Effector CD4-positive, alpha-beta T cell (primary cell): Measurements from ENCODE around the gene TACC2.

ENCODE experiments used
- DNase-seq: peaks from one replicate; pipeline ENCODE4 v3.0.0-alpha.2; 2020

The TACC2 gene

GRCh38 chr10:122126763-122127659, 138.0 kb downstream of the TACC2 start:
- no peak for DNase-seq

GRCh38 chr10:122127943-122128342, 139.0 kb downstream of the TACC2 start:
- no peak for DNase-seq

- no peak for DNase-seq
Observed at GRCh38 chr10:122128357-122128756, 139.4 kb downstream of the TACC2 start.

DNA sequence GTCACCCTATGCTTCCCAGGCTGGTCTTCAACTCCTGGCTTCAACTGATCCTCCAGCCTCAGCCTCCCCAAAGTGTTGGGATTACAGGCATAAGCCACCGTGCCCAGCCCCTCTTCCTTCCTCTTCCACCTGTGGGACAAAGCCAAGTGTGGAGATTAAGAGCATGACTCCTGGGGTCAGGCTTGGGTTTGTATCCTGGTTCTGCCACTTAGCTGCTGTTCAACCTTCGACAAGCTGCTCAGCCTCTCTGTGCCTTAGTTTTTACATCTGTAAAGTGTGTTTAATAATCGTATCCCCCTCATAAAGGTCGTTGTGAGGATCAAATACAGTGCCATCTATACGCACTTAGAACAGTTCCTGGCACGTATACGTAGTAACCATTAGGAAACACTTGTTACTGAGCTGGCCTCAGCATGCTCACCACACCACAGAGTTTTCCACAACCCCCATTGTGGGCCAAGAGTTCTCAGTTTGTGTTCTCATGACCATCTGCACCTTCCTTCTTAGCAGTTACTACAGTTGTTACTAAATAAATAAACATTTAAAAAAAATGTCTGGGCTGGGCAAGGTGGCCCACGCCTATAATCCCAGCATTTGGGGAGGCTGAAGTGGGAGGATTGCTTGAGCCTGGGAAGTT, 141.6 kb downstream of the TACC2 start:
- DNase-seq = no peak

GRCh38 chr10:122132331-122132755, 143.4 kb downstream of the TACC2 start:
- no peak for DNase-seq

- DNase-seq = no peak
Observed at GRCh38 chr10:122132882-122133565, 144.1 kb downstream of the TACC2 start.

DNA sequence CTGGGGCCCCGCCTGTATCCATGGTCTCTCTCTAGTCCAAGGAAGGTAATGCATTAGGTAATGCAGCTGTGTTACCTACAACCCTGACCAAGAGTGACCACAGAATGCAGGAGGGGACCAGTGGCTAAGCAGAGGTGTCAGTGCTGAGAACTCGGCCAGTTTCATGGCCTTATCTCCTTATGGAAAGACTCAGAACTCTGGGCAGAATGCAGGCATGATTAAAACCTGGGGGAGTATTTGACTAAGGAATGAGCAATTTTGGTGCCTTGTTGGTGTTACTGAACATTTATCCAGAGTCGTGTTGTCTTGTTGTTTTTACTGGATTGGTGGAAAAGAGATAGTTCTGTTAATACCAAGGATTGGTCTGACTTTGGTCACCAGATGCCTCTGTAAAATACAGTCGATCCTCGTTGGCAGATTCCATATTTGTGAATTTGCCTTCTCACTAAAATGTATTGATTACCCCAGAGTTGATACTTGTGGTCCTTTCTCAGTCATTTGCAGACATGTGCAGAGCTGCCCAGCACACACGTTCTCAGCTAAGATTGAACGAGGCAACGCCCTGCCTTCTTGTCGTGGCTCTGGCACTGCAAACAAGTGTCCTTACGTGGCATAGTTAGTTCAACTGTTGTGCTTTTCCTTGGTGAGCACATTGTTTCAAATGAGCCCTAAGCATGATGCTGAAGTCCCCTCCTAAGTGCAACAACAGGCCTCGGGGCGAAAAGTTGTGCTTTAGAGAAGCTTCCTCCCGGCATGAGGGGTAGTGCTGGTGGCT, 146.5 kb downstream of the TACC2 start:
- DNase-seq = no peak

- DNase-seq = no peak
Observed at GRCh38 chr10:122138831-122139625, 150.1 kb downstream of the TACC2 start.

GRCh38 chr10:122139627-122140170, 150.7 kb downstream of the TACC2 start:
- DNase-seq = no peak

GRCh38 chr10:122140461-122140902, 151.5 kb downstream of the TACC2 start:
- DNase-seq = no peak

DNA sequence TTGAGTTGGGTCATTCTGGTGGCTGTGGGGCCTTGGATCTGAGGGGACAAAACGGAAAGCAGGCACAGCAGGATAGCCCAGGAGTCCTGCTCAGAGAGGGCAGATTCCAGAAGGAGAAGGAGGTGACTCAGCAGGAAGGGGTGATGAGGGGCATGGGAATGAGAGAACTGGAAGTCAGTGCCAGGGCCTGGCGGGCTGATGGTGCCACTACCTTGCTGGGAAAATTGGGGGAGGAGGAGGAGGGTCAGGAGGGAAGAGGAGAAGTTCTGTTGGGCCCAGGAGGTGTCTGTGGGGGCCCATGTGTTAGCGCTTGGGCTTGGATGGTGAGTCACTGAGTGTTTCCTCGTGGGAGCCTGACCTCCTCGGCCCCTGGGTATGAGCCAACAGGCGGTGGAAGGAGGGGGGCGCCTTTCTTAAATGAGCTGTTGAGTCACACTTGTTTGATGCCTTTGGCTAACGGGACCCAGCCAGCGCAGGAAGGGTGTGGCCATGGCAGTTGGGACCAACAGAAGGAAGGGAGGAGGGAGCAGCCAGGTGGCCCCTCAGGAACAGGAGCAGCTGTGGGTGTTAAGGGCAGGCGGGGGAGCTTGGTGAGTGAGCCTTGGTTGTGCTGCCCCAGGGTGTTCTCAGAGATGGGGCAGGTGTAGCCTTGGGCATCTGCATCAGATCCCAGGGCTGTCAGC, 152.1 kb downstream of the TACC2 start:
- no peak for DNase-seq

GRCh38 chr10:122141821-122142640, 153.1 kb downstream of the TACC2 start:
- no peak for DNase-seq

DNA sequence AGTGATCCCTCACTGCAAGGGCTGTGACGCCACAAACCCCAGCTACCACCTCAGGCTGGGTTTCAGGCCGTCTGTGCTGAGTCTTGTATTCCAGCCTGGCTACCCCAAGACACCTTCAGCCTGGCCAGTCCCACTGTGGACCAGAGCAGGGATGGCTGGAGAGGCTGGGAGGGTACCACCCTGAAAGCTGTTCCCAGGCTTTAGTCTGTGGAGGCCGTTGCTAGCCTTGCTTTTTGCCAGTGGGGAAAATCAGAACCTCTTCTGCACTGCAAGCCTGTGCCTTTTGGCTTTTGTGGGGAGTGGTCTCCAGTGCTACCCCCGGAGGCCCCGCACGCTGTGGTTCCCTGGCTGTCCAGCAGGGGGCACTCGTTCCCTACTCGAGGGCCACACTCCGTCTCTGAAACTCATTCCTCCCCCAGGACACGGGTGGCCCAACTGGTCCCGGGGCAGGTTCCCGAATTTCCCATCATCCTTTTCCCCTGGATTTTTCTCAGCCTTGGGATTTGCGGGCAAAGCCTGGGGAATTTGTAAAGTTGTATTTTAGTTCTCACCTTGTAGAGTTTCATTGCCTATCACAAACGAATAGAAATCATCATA, 153.8 kb downstream of the TACC2 start:
- peak; percentile 6 for DNase-seq

GRCh38 chr10:122143238-122143841, 154.4 kb downstream of the TACC2 start:
- DNase-seq = no peak

DNA sequence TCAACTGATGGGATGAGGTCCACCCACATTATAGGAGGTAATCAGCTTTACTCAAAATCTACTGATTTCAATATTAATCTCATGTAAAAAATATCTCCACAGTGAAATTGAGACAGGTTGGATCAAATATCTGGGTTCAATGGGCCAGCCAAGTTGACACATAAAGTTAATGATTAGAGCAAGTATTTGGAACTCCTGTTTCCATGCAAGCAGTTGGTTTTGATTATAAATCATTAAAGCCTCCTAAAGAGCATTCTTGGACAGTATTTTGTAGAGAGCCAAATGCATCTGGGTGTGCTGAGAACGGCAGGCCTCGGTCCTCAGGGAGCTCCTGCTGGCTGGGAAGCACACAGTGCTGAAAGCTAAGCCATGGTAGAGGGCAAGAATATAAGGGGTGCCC, 155.2 kb downstream of the TACC2 start:
- no peak for DNase-seq

- DNase-seq = no peak
Observed at GRCh38 chr10:122145113-122145512, 156.2 kb downstream of the TACC2 start.

- DNase-seq = no peak
Observed at GRCh38 chr10:122147663-122148062, 158.7 kb downstream of the TACC2 start.

DNA sequence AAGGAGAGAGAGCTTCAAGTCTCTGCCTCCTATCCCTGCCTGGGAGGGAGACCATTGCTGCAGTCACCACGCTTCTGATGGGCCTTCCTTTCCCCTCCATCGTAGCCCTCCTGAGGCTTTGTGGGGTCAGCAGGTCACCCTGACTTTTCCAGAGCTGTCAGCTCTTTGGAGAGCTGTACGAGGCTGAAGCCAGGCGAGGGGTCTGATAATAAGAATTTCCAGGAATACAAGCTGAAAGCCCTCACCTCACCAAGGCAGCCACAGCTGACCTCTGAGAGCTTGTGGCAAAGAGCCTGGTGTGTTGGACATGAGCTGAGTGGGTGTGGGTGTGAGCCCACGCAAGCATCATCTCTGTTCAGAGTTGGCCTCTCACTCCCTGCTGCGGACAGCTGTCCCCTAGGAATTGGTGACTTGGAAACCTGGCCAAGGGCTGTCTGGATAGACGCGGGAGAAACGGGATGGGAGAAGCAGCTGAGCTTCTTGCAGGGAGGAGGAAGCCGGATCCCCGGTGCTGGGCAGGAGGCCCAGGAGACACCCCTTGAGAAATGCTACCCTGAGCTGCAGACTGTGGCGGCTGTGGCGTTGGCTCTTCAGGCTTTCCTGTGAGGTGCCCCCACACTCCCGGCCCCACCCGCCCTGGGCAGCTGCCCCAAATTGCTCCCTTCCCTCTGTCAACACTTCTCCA, 160.1 kb downstream of the TACC2 start:
- DNase-seq = no peak
